ENCODE data around the gene PSME1.
A peak's percentile ranks its signal among the peaks of the same experiment; 100 is the strongest.

The PSME1 gene

GRCh38 chr14:24145219-24145618 is 9.2 kb downstream of the PSME1 start:
- TF ChIP-seq CTCF (IDR thresholded peaks at IDR 0.05; ENCODE audit: insufficient read depth, low read length, poor library complexity, severe bottlenecking) = no peak
- Histone ChIP-seq H3K4me3 (replicated peaks; ENCODE audit: low read depth, low read length) (peak overlapping the region; percentile 100), H3K27me3 (replicated peaks; ENCODE audit: control insufficient read depth, insufficient read depth, low read length) (no peaks in the 10 kb centered on the region), H3K36me3 (ENCODE audit: control insufficient read depth, insufficient read depth, low read length) (peaks cover 20% of the 10 kb centered on the region)
- DNase-seq (ENCODE audit: extremely low read depth, insufficient read length) = no peak

GRCh38 chr14:24145690-24146452 is 9.9 kb downstream of the PSME1 start:
- Histone ChIP-seq H3K4me3 (replicated peaks; ENCODE audit: low read depth, low read length) (peak overlapping the region; percentile 100), H3K36me3 (ENCODE audit: control insufficient read depth, insufficient read depth, low read length) (peaks cover 26% of the 10 kb centered on the region), H3K27me3 (replicated peaks; ENCODE audit: control insufficient read depth, insufficient read depth, low read length) (no peaks in the 10 kb centered on the region)
- TF ChIP-seq CTCF (IDR thresholded peaks at IDR 0.05; ENCODE audit: insufficient read depth, low read length, poor library complexity, severe bottlenecking) = no peak
- no peak for DNase-seq (ENCODE audit: extremely low read depth, insufficient read length)

GRCh38 chr14:24146453-24146977 is 10.5 kb downstream of the PSME1 start, which contains the start of gene PSME2:
PSME2 (minus strand) TSS chr14:24146610; CDS start chr14:24146581, 29 bp downstream.
- DNase-seq (ENCODE audit: extremely low read depth, insufficient read length) = peak; percentile 95
- no peak for TF ChIP-seq CTCF (IDR thresholded peaks at IDR 0.05; ENCODE audit: insufficient read depth, low read length, poor library complexity, severe bottlenecking)
- H3K4me3 ChIP-seq (replicated peaks; ENCODE audit: low read depth, low read length) = peak within 1 kb of the TSS; percentile 100
- no peaks in the 10 kb centered on the region for H3K27me3 ChIP-seq (replicated peaks; ENCODE audit: control insufficient read depth, insufficient read depth, low read length)
- peaks cover 32% of the 10 kb centered on the region for H3K36me3 ChIP-seq (ENCODE audit: control insufficient read depth, insufficient read depth, low read length)

GRCh38 chr14:24146978-24147760 is 11.2 kb downstream of the PSME1 start, which contains the start of gene RNF31:
RNF31 (plus strand) TSS chr14:24147498; CDS start chr14:24147699, 201 bp downstream.
- peak; percentile 93 for DNase-seq (ENCODE audit: extremely low read depth, insufficient read length)
- Histone ChIP-seq H3K4me3 (replicated peaks; ENCODE audit: low read depth, low read length) (peak within 1 kb of the TSS; percentile 100), H3K36me3 (ENCODE audit: control insufficient read depth, insufficient read depth, low read length) (peaks cover 37% of the 10 kb centered on the region), H3K27me3 (replicated peaks; ENCODE audit: control insufficient read depth, insufficient read depth, low read length) (no peaks in the 10 kb centered on the region)
- TF ChIP-seq CTCF (IDR thresholded peaks at IDR 0.05; ENCODE audit: insufficient read depth, low read length, poor library complexity, severe bottlenecking) = no peak

- no peak for DNase-seq (ENCODE audit: extremely low read depth, insufficient read length)
- Histone ChIP-seq H3K36me3 (ENCODE audit: control insufficient read depth, insufficient read depth, low read length) (peaks cover 39% of the 10 kb centered on the region), H3K27me3 (replicated peaks; ENCODE audit: control insufficient read depth, insufficient read depth, low read length) (no peaks in the 10 kb centered on the region), H3K4me3 (replicated peaks; ENCODE audit: low read depth, low read length) (peak overlapping the region; percentile 100)
- no peak for TF ChIP-seq CTCF (IDR thresholded peaks at IDR 0.05; ENCODE audit: insufficient read depth, low read length, poor library complexity, severe bottlenecking)
Observed at GRCh38 chr14:24147761-24148428, 11.9 kb downstream of the PSME1 start.

Measured in GM06990 (cell line).